B cell (primary cell): Measurements from ENCODE around the gene DSTYK. TPM values are rescaled to one million over a fixed set of nuclear protein-coding genes. Genes with fewer than 3 reads are reported as not detected.

Experiments
- ATAC-seq: fragments of 200-7000 bp; cut with Tn5 transposase; one replicate; pipeline ENCODE4 v1.10.0; 2021; ENCODE audit warnings: low read depth, mild to moderate bottlenecking, moderate number of reproducible peaks, moderate library complexity
- CTCF ChIA-PET: fragments of 350-600 bp; sonication (Branson Sonifier 250); formaldehyde crosslinking; loops from one replicate; lab custom pipeline; 2021; ENCODE audit warnings: antibody characterized with exemption, inconsistent platforms; lab: Charles Lee
- POLR2A ChIA-PET: fragments of 350-600 bp; sonication (Branson Sonifier 250); formaldehyde crosslinking; loops from one replicate; lab custom pipeline; 2021; ENCODE audit warnings: antibody characterized with exemption; lab: Charles Lee
- DNase-seq: peaks from one replicate; pipeline ENCODE4 v3.0.0; 2013
- H2AFZ ChIP-seq: 2 replicates; pipeline ENCODE4 v1.6.1; 2012; ENCODE audit warnings: mild to moderate bottlenecking, low read depth, low read length; ENCODE audit not compliant: insufficient read depth, poor library complexity, severe bottlenecking
- H3K27ac ChIP-seq, 2 donors: 1 replicate in 1 of 2; 2 replicates in 1 of 2; pipeline ENCODE4 v1.5.1; 2012 to 2013; ENCODE audit warnings: low read length in 2 of 2, mild to moderate bottlenecking in 2 of 2, moderate library complexity in 1 of 2
- H3K27me3 ChIP-seq, 4 experiments: fragments of 200-600 bp in 1 of 4; sonication (generic) in 1 of 4; replicated peaks in 1 of 4; 1 replicate in 2 of 4; 2 replicates in 2 of 4; pipeline versions ENCODE4 v1.6.1 to v1.7.0; 2013 to 2016; ENCODE audit warnings: low read length in 3 of 4, mild to moderate bottlenecking in 2 of 4, mixed read lengths in 1 of 4, moderate library complexity in 1 of 4; ENCODE audit not compliant: insufficient read depth in 4 of 4, control insufficient read depth in 3 of 4; ENCODE audit errors: control extremely low read depth in 1 of 4
- H3K36me3 ChIP-seq, 2 experiments: replicated peaks in 1 of 2; 1 replicate in 1 of 2; 2 replicates in 1 of 2; pipeline versions ENCODE4 v1.6.1 to v1.7.1; 2013; ENCODE audit warnings: low read length in 1 of 2; ENCODE audit not compliant: insufficient read depth in 2 of 2, control insufficient read depth in 1 of 2; ENCODE audit errors: control extremely low read depth in 1 of 2, extremely low read depth in 1 of 2
- H3K4me1 ChIP-seq, 2 donors: fragments of 200-600 bp in 1 of 2; sonication (generic) in 1 of 2; 1 replicate in 1 of 2; 2 replicates in 1 of 2; pipeline versions ENCODE4 v1.5.1 to v1.6.1; 2013 to 2017; ENCODE audit warnings: low read length in 2 of 2; ENCODE audit not compliant: control insufficient read depth in 2 of 2, insufficient read depth in 2 of 2
- H3K4me2 ChIP-seq: replicated peaks from 2 replicates; pipeline ENCODE3; 2012; ENCODE audit warnings: mild to moderate bottlenecking, low read depth, low read length; ENCODE audit not compliant: poor library complexity, severe bottlenecking
- H3K4me3 ChIP-seq, 5 experiments: fragments of 200-600 bp in 1 of 5; sonication (generic) in 1 of 5; 1 replicate in 3 of 5; 2 replicates in 2 of 5; pipeline versions ENCODE4 v1.5.1 to v1.7.0; 2011 to 2016; ENCODE audit warnings: low read length in 4 of 5, mild to moderate bottlenecking in 4 of 5, low read depth in 2 of 5, control low read depth in 1 of 5, moderate library complexity in 1 of 5; ENCODE audit not compliant: insufficient read depth in 1 of 5; ENCODE audit errors: control extremely low read depth in 1 of 5, extremely low read depth in 1 of 5
- H3K79me2 ChIP-seq: fragments of 200-600 bp; sonication (generic); one replicate; pipeline ENCODE4 v1.6.0; 2016; ENCODE audit warnings: low read length; ENCODE audit not compliant: control insufficient read depth, insufficient read depth
- H3K9ac ChIP-seq: fragments of 200-600 bp; sonication (generic); 2 replicates; pipeline ENCODE4 v1.6.1; 2017; ENCODE audit warnings: mild to moderate bottlenecking, low read length, moderate library complexity
- H3K9me3 ChIP-seq, 3 donors: one replicate each; pipeline versions ENCODE4 v1.6.1 to v1.7.1; 2013; ENCODE audit warnings: low read length in 2 of 3; ENCODE audit not compliant: control insufficient read depth in 2 of 3, insufficient read depth in 1 of 3; ENCODE audit errors: control extremely low read depth in 1 of 3
- H4K20me1 ChIP-seq: 2 replicates; pipeline ENCODE4 v1.6.0; 2012; ENCODE audit warnings: mild to moderate bottlenecking, low read length; ENCODE audit not compliant: insufficient read depth, control insufficient read depth, poor library complexity, severe bottlenecking
- H3K27ac Mint-ChIP-seq: one replicate; pipeline ENCODE4 v1.8.0; 2021; ENCODE audit warnings: mixed read lengths
- H3K27me3 Mint-ChIP-seq: one replicate; pipeline ENCODE4 v1.8.0; 2021; ENCODE audit warnings: mixed read lengths
- H3K4me1 Mint-ChIP-seq: one replicate; pipeline ENCODE4 v1.8.0; 2021; ENCODE audit warnings: mixed read lengths
- H3K4me3 Mint-ChIP-seq: one replicate; pipeline ENCODE4 v1.8.0; 2021; ENCODE audit warnings: mixed read lengths
- H3K9me3 Mint-ChIP-seq: one replicate; pipeline ENCODE4 v1.8.0; 2022; ENCODE audit warnings: mixed read lengths; ENCODE audit not compliant: insufficient read depth
- EZH2 ChIP-seq: IDR thresholded peaks from 2 replicates; pipeline ENCODE4 v1.6.1; 2012; ENCODE audit warnings: borderline replicate concordance, low read depth, mild to moderate bottlenecking, moderate library complexity, low read length; ENCODE audit not compliant: insufficient read depth, poor library complexity, severe bottlenecking
- WGBS: methylation state at CpG from one replicate; pipeline ENCODE4 v1.1.5; 2013; ENCODE audit warnings: missing lambda C conversion rate; ENCODE audit not compliant: insufficient coverage; 5-methylcytosine and 5-hydroxymethylcytosine counted together
- intact Hi-C: fragments of 100-400 bp; cut with micrococcal nuclease; formaldehyde crosslinking; loops from one replicate; pipeline ENCODE4 v1.10.0; 2022
- polyA plus RNA-seq: library from polyadenylated mRNA; depleted of rRNA; stranded (reverse); fragments of >200 nt; gene quantifications from 2 replicates; pipeline ENCODE4 v1.2.3, GENCODE V29; 2012
- total RNA-seq, 2 donors: library from RNA; stranded (reverse); fragments of 120-200 nt in 1 of 2; gene quantifications; 1 replicate in 1 of 2; 2 replicates in 1 of 2; pipeline versions ENCODE4 v1.2.3 to v1.2.4, GENCODE V29; 2013 to 2022
- TF ChIP-seq, protein P1 (sequence below): fragments of 200-600 bp; IDR thresholded peaks from one replicate; pipeline ENCODE4 v1.8.0; 2022; ENCODE audit warnings: antibody characterized with exemption, mild to moderate bottlenecking

DSTYK gene
- total and polyA plus RNA-seq, 2 donors (not counting 1 experiment from before 2014, with no cell fraction given), result 3.6 to 15.7 TPM

DNA sequence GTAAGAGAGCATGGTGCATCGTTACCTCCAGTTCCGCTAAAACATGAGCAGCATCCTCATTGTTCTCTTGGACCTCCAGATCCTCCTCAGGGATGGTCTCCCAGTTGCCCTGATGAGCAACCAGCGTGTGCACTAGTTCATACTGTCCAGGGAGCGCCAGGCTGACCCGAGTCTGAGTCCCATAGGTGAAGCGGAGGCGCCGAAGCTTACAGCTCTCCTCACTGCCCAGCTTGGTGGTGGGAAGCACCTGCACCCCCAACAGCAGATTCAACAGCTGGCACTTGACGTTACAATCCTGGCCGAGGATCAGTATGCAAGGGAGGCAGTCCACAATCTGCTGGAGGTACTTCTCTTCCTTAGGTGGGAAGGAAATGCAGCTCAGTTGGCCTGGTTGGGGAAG lies 24.1 kb downstream of the DSTYK start:
- Histone ChIP-seq H3K27ac (no peak overlapping the region), H3K9ac (no peak overlapping the region), H3K27me3 (no peaks in the 10 kb centered on the region), H3K9me3 (no peaks in the 10 kb centered on the region), H3K4me3 (no peak overlapping the region), H3K79me2 (peaks cover 34% of the 10 kb centered on the region), H3K36me3 (peaks cover 3 to 20% of the 10 kb centered on the region in 2 experiments), H2AFZ (no peak overlapping the region), H3K4me2 (no peak overlapping the region), H3K4me1 (no peaks in the 10 kb centered on the region), H4K20me1 (peaks cover 38% of the 10 kb centered on the region)
- intact Hi-C loops, result no loop called here
- ChIA-PET CTCF (interaction anchor here (1.0 to 1.3 kb wide), 2 partner anchors 44 to 68 kb away, joined by 3 read pairs; no protein-coding TSS in a partner anchor), POLR2A (no interaction called here)
- no peaks in the 10 kb centered on the region for H3K27me3 Mint-ChIP-seq
- WGBS, result 97% methylated on average over 7 of the region's 10 CpGs
- DNase-seq, result no peak
- no peak overlapping the region for H3K27ac Mint-ChIP-seq
- no peak for ATAC-seq
- H3K9me3 Mint-ChIP-seq, result no peaks in the 10 kb centered on the region
- no peak overlapping the region for H3K4me3 Mint-ChIP-seq
- peaks cover 23% of the 10 kb centered on the region for H3K4me1 Mint-ChIP-seq
- TF ChIP-seq, protein P1, sequence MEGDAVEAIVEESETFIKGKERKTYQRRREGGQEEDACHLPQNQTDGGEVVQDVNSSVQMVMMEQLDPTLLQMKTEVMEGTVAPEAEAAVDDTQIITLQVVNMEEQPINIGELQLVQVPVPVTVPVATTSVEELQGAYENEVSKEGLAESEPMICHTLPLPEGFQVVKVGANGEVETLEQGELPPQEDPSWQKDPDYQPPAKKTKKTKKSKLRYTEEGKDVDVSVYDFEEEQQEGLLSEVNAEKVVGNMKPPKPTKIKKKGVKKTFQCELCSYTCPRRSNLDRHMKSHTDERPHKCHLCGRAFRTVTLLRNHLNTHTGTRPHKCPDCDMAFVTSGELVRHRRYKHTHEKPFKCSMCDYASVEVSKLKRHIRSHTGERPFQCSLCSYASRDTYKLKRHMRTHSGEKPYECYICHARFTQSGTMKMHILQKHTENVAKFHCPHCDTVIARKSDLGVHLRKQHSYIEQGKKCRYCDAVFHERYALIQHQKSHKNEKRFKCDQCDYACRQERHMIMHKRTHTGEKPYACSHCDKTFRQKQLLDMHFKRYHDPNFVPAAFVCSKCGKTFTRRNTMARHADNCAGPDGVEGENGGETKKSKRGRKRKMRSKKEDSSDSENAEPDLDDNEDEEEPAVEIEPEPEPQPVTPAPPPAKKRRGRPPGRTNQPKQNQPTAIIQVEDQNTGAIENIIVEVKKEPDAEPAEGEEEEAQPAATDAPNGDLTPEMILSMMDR, result no peak
- TF ChIP-seq EZH2, result no peak

DNA sequence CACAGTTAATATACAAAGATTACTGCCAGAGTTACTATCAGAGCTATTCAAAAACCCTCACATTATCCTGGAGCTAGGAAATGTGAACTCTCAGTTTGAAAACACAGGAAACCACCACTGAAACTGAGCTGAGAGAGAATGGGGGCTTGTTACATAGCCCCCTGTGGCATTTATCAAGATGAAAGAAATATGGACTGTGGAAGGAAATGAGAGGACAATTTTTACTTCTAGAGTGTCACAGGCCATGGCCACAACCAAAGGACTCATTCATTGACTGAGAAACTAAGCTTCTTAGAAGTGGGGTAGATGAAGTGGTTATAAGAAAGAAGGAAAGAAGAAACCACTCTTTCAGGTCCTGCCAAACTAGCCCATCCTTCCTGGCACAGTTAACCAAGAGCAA lies 25.3 kb downstream of the DSTYK start:
- H3K4me2 ChIP-seq, result no peak overlapping the region
- no peak overlapping the region for H3K4me3 ChIP-seq
- H3K4me3 Mint-ChIP-seq, result no peak overlapping the region
- DNase-seq, result no peak
- no peak overlapping the region for H2AFZ ChIP-seq
- no peaks in the 10 kb centered on the region for H3K27me3 Mint-ChIP-seq
- H3K9me3 Mint-ChIP-seq, result no peaks in the 10 kb centered on the region
- H3K27me3 ChIP-seq, result no peaks in the 10 kb centered on the region
- peaks cover 3 to 20% of the 10 kb centered on the region in 2 experiments for H3K36me3 ChIP-seq
- H3K9ac ChIP-seq, result no peak overlapping the region
- intact Hi-C loops, result no loop called here
- no peak for ATAC-seq
- no peak overlapping the region for H3K27ac ChIP-seq
- no peaks in the 10 kb centered on the region for H3K4me1 ChIP-seq
- POLR2A ChIA-PET, result no interaction called here
- no peak overlapping the region for H3K27ac Mint-ChIP-seq
- CTCF ChIA-PET, result interaction anchor here (0.9 kb wide), 1 partner anchor 70 kb away, joined by 4 read pairs; no protein-coding TSS in a partner anchor
- peaks cover 18% of the 10 kb centered on the region for H3K4me1 Mint-ChIP-seq
- no peaks in the 10 kb centered on the region for H3K9me3 ChIP-seq
- peaks cover 27% of the 10 kb centered on the region for H4K20me1 ChIP-seq
- peaks cover 25% of the 10 kb centered on the region for H3K79me2 ChIP-seq
- TF ChIP-seq EZH2, result no peak
- TF ChIP-seq, protein P1, result no peak
